Endothelial cell of umbilical vein (primary cell): ENCODE data around the gene PLCB4. TPM values are rescaled to one million over a fixed set of nuclear protein-coding genes. Genes with fewer than 3 reads are reported as not detected.

ENCODE experiments used
- BruUV-seq: library from RNA; stranded (reverse); fragments of 400-500 nt; replicated peaks from 2 replicates; lab custom pipeline; 2021; lab: Mats Ljungman, UMichigan
- CTCF ChIA-PET: fragments of 300-600, 350-600 bp; sonication (Branson Sonifier 250); formaldehyde crosslinking; loops from one replicate; lab custom pipeline; 2021; ENCODE audit warnings: antibody characterized with exemption, inconsistent platforms; lab: Charles Lee
- POLR2A ChIA-PET: fragments of 300-600, 350-600 bp; sonication (Branson Sonifier 250); formaldehyde crosslinking; loops from one replicate; lab custom pipeline; 2021; ENCODE audit warnings: antibody characterized with exemption, inconsistent platforms; lab: Charles Lee
- DNase-seq: peaks from one replicate; pipeline ENCODE4 v3.0.0-alpha.2; 2011; ENCODE audit warnings: low read depth, low spot score
- FAIRE-seq: peaks from 2 replicates; lab custom pipeline; 2011; peaks lifted over from hg19 to GRCh38; lab: Jason Lieb, UNC
- H2AFZ ChIP-seq: 2 replicates; pipeline ENCODE4 v1.6.0; 2012; ENCODE audit warnings: low read depth, low read length, control low read depth, inconsistent platforms
- H3K27ac ChIP-seq: 2 replicates; pipeline ENCODE4 v1.5.1; 2011; ENCODE audit warnings: low read depth, mild to moderate bottlenecking, control low read depth, low read length, moderate library complexity; ENCODE audit not compliant: insufficient read depth
- H3K27me3 ChIP-seq, 2 experiments: 2 replicates each; pipeline versions ENCODE4 v1.6.0 to v1.6.1; 2011; ENCODE audit warnings: low read length in 2 of 2, mixed read lengths in 1 of 2; ENCODE audit not compliant: control insufficient read depth in 2 of 2, insufficient read depth in 2 of 2
- H3K36me3 ChIP-seq, 2 experiments: 2 replicates in 1 of 2; 3 replicates in 1 of 2; pipeline ENCODE4 v1.5.1; 2011; ENCODE audit warnings: low read length in 2 of 2, mild to moderate bottlenecking in 1 of 2, moderate library complexity in 1 of 2; ENCODE audit not compliant: control insufficient read depth in 2 of 2, insufficient read depth in 2 of 2; ENCODE audit errors: extremely low read depth in 1 of 2
- H3K4me1 ChIP-seq: 3 replicates; pipeline ENCODE4 v1.5.1; 2011; ENCODE audit warnings: mild to moderate bottlenecking, low read length; ENCODE audit not compliant: control insufficient read depth, insufficient read depth; ENCODE audit errors: extremely low read depth
- H3K4me2 ChIP-seq: 2 replicates; pipeline ENCODE4 v1.6.1; 2011; ENCODE audit warnings: low read length, control low read depth, mixed read lengths; ENCODE audit not compliant: insufficient read depth
- H3K4me3 ChIP-seq, 3 experiments: fragments of 200-600 bp in 1 of 3; sonication (generic), shearing (Covaris generic) in 1 of 3; replicated peaks in 1 of 3; 2 replicates each; pipeline ENCODE4 v1.5.1; 2011 to 2016; ENCODE audit warnings: control low read depth in 3 of 3, low read length in 3 of 3, mild to moderate bottlenecking in 2 of 3, inconsistent platforms in 1 of 3, low read depth in 1 of 3, moderate library complexity in 1 of 3; ENCODE audit not compliant: insufficient read depth in 1 of 3
- H3K79me2 ChIP-seq: 2 replicates; pipeline ENCODE4 v1.6.0; 2012; ENCODE audit warnings: low read length, inconsistent platforms; ENCODE audit not compliant: control insufficient read depth, insufficient read depth
- H3K9ac ChIP-seq: replicated peaks from 2 replicates; pipeline ENCODE3; 2011; ENCODE audit warnings: low read length, control low read depth; ENCODE audit not compliant: insufficient read depth; ENCODE audit errors: extremely low read depth
- H3K9me1 ChIP-seq: replicated peaks from 3 replicates; pipeline ENCODE4 v1.6.0; 2011; ENCODE audit warnings: mild to moderate bottlenecking, low read length; ENCODE audit not compliant: control insufficient read depth, insufficient read depth; ENCODE audit errors: extremely low read depth
- H3K9me3 ChIP-seq: replicated peaks from 2 replicates; pipeline ENCODE4 v1.5.1; 2012; ENCODE audit warnings: low read length, inconsistent platforms; ENCODE audit not compliant: control insufficient read depth, insufficient read depth
- H4K20me1 ChIP-seq: replicated peaks from 2 replicates; pipeline ENCODE3; 2011; ENCODE audit warnings: mild to moderate bottlenecking, low read length; ENCODE audit not compliant: control insufficient read depth, insufficient read depth; ENCODE audit errors: extremely low read depth
- EZH2 ChIP-seq: IDR thresholded peaks from 2 replicates; pipeline ENCODE4 v1.6.1; 2012; ENCODE audit warnings: borderline replicate concordance, low read depth, mild to moderate bottlenecking, moderate library complexity, low read length, inconsistent platforms; ENCODE audit not compliant: severe bottlenecking
- FOS ChIP-seq: IDR thresholded peaks from 2 replicates; pipeline ENCODE4 v1.6.1; 2011; ENCODE audit warnings: mild to moderate bottlenecking, low read length, moderate library complexity, borderline replicate concordance; ENCODE audit not compliant: insufficient read depth
- GATA2 ChIP-seq: IDR thresholded peaks from 2 replicates; pipeline ENCODE4 v1.7.0; 2011; ENCODE audit warnings: low read depth, mild to moderate bottlenecking, moderate library complexity, mixed read lengths, low read length; ENCODE audit not compliant: insufficient read length, insufficient read depth
- JUN ChIP-seq: IDR thresholded peaks from 2 replicates; pipeline ENCODE4 v1.6.1; 2011; ENCODE audit warnings: borderline replicate concordance, low read depth; ENCODE audit not compliant: insufficient read length, insufficient read depth
- MYC ChIP-seq: IDR thresholded peaks from one replicate; pipeline ENCODE4 v1.6.1; 2011; ENCODE audit warnings: mild to moderate bottlenecking, low read depth, low read length
- POLR2A ChIP-seq: IDR thresholded peaks from 2 replicates; pipeline ENCODE4 v1.6.1; 2012; ENCODE audit warnings: low read depth, mild to moderate bottlenecking, control low read depth, low read length
- POLR2AphosphoS5 ChIP-seq: IDR thresholded peaks from 2 replicates; pipeline ENCODE4 v1.6.1; 2012; ENCODE audit warnings: low read depth, mild to moderate bottlenecking, control low read depth, low read length, moderate library complexity; ENCODE audit not compliant: insufficient read depth
- dilution Hi-C: fragments of 300-500 bp; cut with MboI; formaldehyde crosslinking; loops from one replicate; pipeline ENCODE4 v1.15.0; 2019; ENCODE audit warnings: low sequenced_read_pairs; ENCODE audit not compliant: extremely low pct_ligation_motif_present
- intact Hi-C: fragments of 100-400 bp; cut with micrococcal nuclease; formaldehyde crosslinking; loops from one replicate; pipeline ENCODE4 v1.10.0; 2022
- polyA plus RNA-seq, 4 experiments: library from polyadenylated mRNA; depleted of rRNA in 3 of 4; stranded (reverse) in 3 of 4; unstranded in 1 of 4; fragments of >200 nt; gene quantifications; 2 replicates each; pipeline versions ENCODE4 v1.2.1 to v1.2.3, GENCODE V29; 2011 to 2012; ENCODE audit warnings: missing spikeins in 1 of 4
- total RNA-seq: library from RNA; stranded (reverse); gene quantifications from 2 replicates; pipeline ENCODE4 v1.2.3, GENCODE V29; 2021
- TF ChIP-seq, protein P1 (sequence below): IDR thresholded peaks from 2 replicates; pipeline ENCODE4 v1.6.1; 2011; ENCODE audit not compliant: insufficient read depth, insufficient read length
- TF ChIP-seq, protein P2 (sequence below), 2 donors: IDR thresholded peaks; 1 replicate in 1 of 2; 2 replicates in 1 of 2; pipeline ENCODE4 v1.5.1; 2011; ENCODE audit warnings: low read length in 2 of 2, mild to moderate bottlenecking in 2 of 2, moderate library complexity in 2 of 2, control low read depth in 1 of 2, inconsistent platforms in 1 of 2, low read depth in 1 of 2; ENCODE audit not compliant: insufficient read depth in 1 of 2; ENCODE audit errors: extremely low read depth in 1 of 2

The PLCB4 gene
- total and polyA plus RNA-seq, 2 donors (not counting 3 experiments of a cell fraction or from before 2014, with no cell fraction given) = 0.37 to 1.7 TPM

DNA sequence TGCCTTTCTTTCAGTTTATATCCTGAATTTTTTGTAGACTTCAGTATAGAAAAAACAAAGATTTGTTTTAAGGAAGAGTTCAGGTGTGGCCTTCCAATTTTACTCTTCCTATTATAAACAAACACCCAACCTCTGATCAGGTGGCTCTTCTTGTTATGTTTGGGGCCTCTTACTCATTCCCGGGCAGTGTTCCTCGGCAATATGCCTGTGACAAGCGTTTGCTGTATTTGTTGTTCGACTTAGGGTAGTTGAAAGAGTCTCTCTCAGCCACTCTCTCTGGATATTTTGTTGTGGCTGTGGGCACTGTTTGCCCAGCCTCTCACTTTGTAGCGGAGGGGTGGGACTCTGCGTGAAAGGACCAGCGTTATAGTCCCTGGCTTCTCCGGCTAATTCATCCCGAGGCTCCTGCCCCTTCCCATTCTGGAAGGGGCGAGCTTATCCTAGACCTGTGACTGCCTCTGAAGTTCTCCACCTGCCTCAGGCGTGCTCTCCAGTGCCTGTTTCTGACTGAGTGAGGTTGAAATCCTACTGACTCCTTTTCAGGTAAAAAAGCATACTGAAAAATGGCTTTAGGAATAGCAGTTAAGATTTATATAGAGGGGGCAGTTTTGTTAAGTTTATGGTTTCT lies 97.4 kb downstream of the PLCB4 start:
- no peak overlapping the region for H3K4me3 ChIP-seq
- dilution Hi-C loops = no loop called here
- FAIRE-seq = no peak
- no peaks in the 10 kb centered on the region for H3K36me3 ChIP-seq
- intact Hi-C loops = no loop called here
- no peaks in the 10 kb centered on the region for H3K79me2 ChIP-seq
- DNase-seq = peak; percentile 32
- H3K27me3 ChIP-seq = no peaks in the 10 kb centered on the region
- POLR2A ChIA-PET = no interaction called here
- H3K9ac ChIP-seq = no peak overlapping the region
- no peaks in the 10 kb centered on the region for H4K20me1 ChIP-seq
- CTCF ChIA-PET = no interaction called here
- no TSS peak for BruUV-seq
- peak overlapping the region; percentile 69 for H2AFZ ChIP-seq
- no peak overlapping the region for H3K27ac ChIP-seq
- no peaks in the 10 kb centered on the region for H3K9me1 ChIP-seq
- TF ChIP-seq FOS (no peak), MYC (no peak), POLR2A (no peak), JUN (no peak), GATA2 (no peak), EZH2 (no peak), POLR2AphosphoS5 (no peak)
- TF ChIP-seq, protein P1, sequence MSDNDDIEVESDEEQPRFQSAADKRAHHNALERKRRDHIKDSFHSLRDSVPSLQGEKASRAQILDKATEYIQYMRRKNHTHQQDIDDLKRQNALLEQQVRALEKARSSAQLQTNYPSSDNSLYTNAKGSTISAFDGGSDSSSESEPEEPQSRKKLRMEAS = no peak
- TF ChIP-seq, protein P2, sequence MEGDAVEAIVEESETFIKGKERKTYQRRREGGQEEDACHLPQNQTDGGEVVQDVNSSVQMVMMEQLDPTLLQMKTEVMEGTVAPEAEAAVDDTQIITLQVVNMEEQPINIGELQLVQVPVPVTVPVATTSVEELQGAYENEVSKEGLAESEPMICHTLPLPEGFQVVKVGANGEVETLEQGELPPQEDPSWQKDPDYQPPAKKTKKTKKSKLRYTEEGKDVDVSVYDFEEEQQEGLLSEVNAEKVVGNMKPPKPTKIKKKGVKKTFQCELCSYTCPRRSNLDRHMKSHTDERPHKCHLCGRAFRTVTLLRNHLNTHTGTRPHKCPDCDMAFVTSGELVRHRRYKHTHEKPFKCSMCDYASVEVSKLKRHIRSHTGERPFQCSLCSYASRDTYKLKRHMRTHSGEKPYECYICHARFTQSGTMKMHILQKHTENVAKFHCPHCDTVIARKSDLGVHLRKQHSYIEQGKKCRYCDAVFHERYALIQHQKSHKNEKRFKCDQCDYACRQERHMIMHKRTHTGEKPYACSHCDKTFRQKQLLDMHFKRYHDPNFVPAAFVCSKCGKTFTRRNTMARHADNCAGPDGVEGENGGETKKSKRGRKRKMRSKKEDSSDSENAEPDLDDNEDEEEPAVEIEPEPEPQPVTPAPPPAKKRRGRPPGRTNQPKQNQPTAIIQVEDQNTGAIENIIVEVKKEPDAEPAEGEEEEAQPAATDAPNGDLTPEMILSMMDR (IDR thresholded peaks at IDR 0.05; ENCODE audit: extremely low read depth in 1 of 2, insufficient read depth in 1 of 2, low read depth in 1 of 2, low read length in 2 of 2) = no peak
- H3K4me1 ChIP-seq = no peaks in the 10 kb centered on the region
- no peak overlapping the region for H3K4me2 ChIP-seq
- H3K9me3 ChIP-seq = no peaks in the 10 kb centered on the region
